A673 (cell line): ENCODE data around the gene VPS8. TPM values are rescaled to one million over a fixed set of nuclear protein-coding genes. Genes with fewer than 3 reads are reported as not detected.

ENCODE experiments used
- BruUV-seq: library from RNA; stranded (reverse); fragments of 400-500 nt; replicated peaks from 2 replicates; lab custom pipeline; 2021; lab: Mats Ljungman, UMichigan
- CTCF ChIA-PET: fragments of 300-600 bp; sonication (Branson Sonifier 250); formaldehyde crosslinking; loops from one replicate; lab custom pipeline; 2022; ENCODE audit warnings: antibody characterized with exemption; lab: Charles Lee
- POLR2A ChIA-PET: fragments of 300-600 bp; sonication (Branson Sonifier 250); formaldehyde crosslinking; loops from one replicate; lab custom pipeline; 2022; ENCODE audit warnings: antibody characterized with exemption; ENCODE audit not compliant: low non-redundant PET; lab: Charles Lee
- DNase-seq: peaks from one replicate; pipeline ENCODE4 v3.0.0-alpha.2; 2015; ENCODE audit warnings: low spot score
- H3K27ac ChIP-seq: fragments of 200-600 bp; sonication (generic); 2 replicates; pipeline ENCODE4 v1.5.1; 2016; ENCODE audit warnings: mixed run types, low read depth, mild to moderate bottlenecking, mixed read lengths, antibody characterized with exemption, low read length; ENCODE audit not compliant: poor library complexity, severe bottlenecking
- H3K27me3 ChIP-seq: fragments of 200-600 bp; sonication (generic); replicated peaks from 2 replicates; pipeline ENCODE4 v1.6.1; 2017; ENCODE audit warnings: mixed run types, low read depth, mild to moderate bottlenecking, mixed read lengths, antibody characterized with exemption, low read length; ENCODE audit not compliant: insufficient read depth, poor library complexity
- H3K36me3 ChIP-seq: fragments of 200-600 bp; sonication (generic); 2 replicates; pipeline ENCODE4 v1.6.1; 2016; ENCODE audit warnings: mixed run types, mild to moderate bottlenecking, mixed read lengths, antibody characterized with exemption, low read length; ENCODE audit not compliant: insufficient read depth, poor library complexity, severe bottlenecking
- H3K4me1 ChIP-seq: fragments of 200-600 bp; sonication (generic); 2 replicates; pipeline ENCODE4 v1.6.1; 2017; ENCODE audit warnings: mixed run types, mild to moderate bottlenecking, mixed read lengths, antibody characterized with exemption, low read length; ENCODE audit not compliant: insufficient read depth, poor library complexity, severe bottlenecking
- H3K4me3 ChIP-seq: fragments of 200-600 bp; sonication (generic); 2 replicates; pipeline ENCODE4 v1.5.1; 2016; ENCODE audit warnings: low read depth, mixed run types, mild to moderate bottlenecking, mixed read lengths, low read length; ENCODE audit not compliant: poor library complexity, severe bottlenecking
- H3K9me3 ChIP-seq: fragments of 200-600 bp; sonication (generic); 2 replicates; pipeline ENCODE4 v1.6.1; 2016; ENCODE audit warnings: mixed run types, low read depth, mild to moderate bottlenecking, mixed read lengths, antibody characterized with exemption, low read length; ENCODE audit not compliant: poor library complexity, severe bottlenecking
- CTCF ChIP-seq: fragments of 300-800, 200-600 bp; sonication (generic); conservative IDR thresholded peaks from 2 replicates; pipeline ENCODE4 v1.5.1; 2017; ENCODE audit warnings: low read depth, mild to moderate bottlenecking, antibody characterized with exemption, low read length, moderate library complexity, mixed read lengths
- EZH2 ChIP-seq: fragments of 200-600 bp; sonication (generic); IDR thresholded peaks from 2 replicates; pipeline ENCODE4 v1.6.1; 2017; ENCODE audit warnings: borderline replicate concordance, low read depth, mild to moderate bottlenecking, mixed read lengths, antibody characterized with exemption, low read length; ENCODE audit not compliant: poor library complexity, severe bottlenecking
- intact Hi-C: fragments of 100-400 bp; cut with micrococcal nuclease; formaldehyde crosslinking; loops from one replicate; pipeline ENCODE4 v1.10.0; 2022; ENCODE audit not compliant: unreplicated experiment
- total RNA-seq: library from RNA; stranded (reverse); gene quantifications from 2 replicates; pipeline ENCODE4 v1.2.3, GENCODE V29; 2021

Gene VPS8
- total RNA-seq, 1 experiment from 2014 or later: 42.3 TPM

- CTCF ChIA-PET: no interaction called here
- TF ChIP-seq EZH2: no peak
- no peak for TF ChIP-seq CTCF
- H3K27ac ChIP-seq: no peak overlapping the region
- no peaks in the 10 kb centered on the region for H3K9me3 ChIP-seq
- intact Hi-C loops: no loop called here
- H3K4me1 ChIP-seq: no peaks in the 10 kb centered on the region
- POLR2A ChIA-PET: no interaction called here
- DNase-seq: no peak
- no TSS peak for BruUV-seq
- no peak overlapping the region for H3K4me3 ChIP-seq
- no peaks in the 10 kb centered on the region for H3K36me3 ChIP-seq
- H3K27me3 ChIP-seq: no peaks in the 10 kb centered on the region
Measured at GRCh38 chr3:184965639-184966430, 153.9 kb downstream of the VPS8 start.

DNA sequence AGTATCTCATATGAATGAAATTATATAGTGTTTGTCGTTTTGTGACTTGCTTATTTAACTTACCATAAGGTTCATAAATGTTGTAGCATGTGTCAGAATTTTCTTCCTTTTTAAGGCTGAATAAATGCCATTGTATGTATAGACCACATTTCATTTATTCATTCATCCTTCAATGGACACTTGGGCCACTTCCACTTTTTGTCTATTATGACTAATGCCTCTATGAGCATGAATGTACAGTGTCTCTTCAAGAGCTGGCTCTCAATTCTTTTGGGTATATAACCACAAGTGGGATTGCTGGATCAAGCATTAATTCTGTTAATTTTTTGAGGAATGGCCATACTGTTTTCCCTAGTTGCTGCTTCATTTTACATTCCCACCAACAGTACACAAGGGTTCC is 156.1 kb downstream of the VPS8 start:
- CTCF ChIA-PET: no interaction called here

GRCh38 chr3:184970186-184970585 is 158.2 kb downstream of the VPS8 start:
- intact Hi-C loops: no loop called here
- no peak overlapping the region for H3K4me3 ChIP-seq
- CTCF ChIA-PET: no interaction called here
- no peak overlapping the region for H3K27ac ChIP-seq
- H3K4me1 ChIP-seq: no peaks in the 10 kb centered on the region
- no peaks in the 10 kb centered on the region for H3K36me3 ChIP-seq
- DNase-seq: no peak
- TF ChIP-seq CTCF (no peak), EZH2 (no peak)
- POLR2A ChIA-PET: no interaction called here
- H3K27me3 ChIP-seq: no peaks in the 10 kb centered on the region
- no TSS peak for BruUV-seq
- H3K9me3 ChIP-seq: no peaks in the 10 kb centered on the region

More for the DNA sequence above, 156.1 kb downstream of the VPS8 start:
- no TSS peak for BruUV-seq
- Histone ChIP-seq H3K27me3 (no peaks in the 10 kb centered on the region), H3K36me3 (no peaks in the 10 kb centered on the region), H3K4me3 (no peak overlapping the region), H3K27ac (no peak overlapping the region), H3K9me3 (no peaks in the 10 kb centered on the region), H3K4me1 (no peaks in the 10 kb centered on the region)
- intact Hi-C loops: no loop called here
- no peak for DNase-seq
- POLR2A ChIA-PET: no interaction called here
- TF ChIP-seq EZH2 (no peak), CTCF (no peak)
